ENCODE data around the gene PCBP3.

GRCh38 chr21:45698493-45699184 is 55.1 kb downstream of the PCBP3 start:
- TF ChIP-seq POLR2A (IDR thresholded peaks at IDR 0.05) (no peak), CTCF (IDR thresholded peaks at IDR 0.05) (no peak)
